ENCODE measurements around the gene SGPL1.

DNA sequence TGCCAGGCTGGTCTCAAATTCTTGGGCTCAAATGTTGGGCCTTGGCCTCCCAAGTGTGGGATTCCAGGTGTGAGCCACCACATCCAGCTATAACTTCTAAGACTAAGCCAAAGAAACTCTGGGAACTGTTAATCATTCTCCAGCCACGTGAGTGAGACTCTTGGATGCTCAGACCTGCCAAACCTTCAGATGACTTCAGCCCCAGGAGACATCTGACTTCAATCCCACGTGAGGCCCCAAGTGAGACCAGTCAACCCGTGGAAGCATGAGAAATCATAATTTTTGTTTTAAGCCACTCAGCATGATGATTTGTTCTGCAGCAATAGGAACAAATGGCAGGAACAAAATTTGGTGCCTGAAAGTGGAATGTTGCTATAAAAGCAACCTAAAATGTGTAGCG is 76.9 kb downstream of the SGPL1 start:
- TF ChIP-seq POLR2AphosphoS5 (IDR thresholded peaks at IDR 0.05; ENCODE audit: low read depth, low read length) (no peak), POLR2A (IDR thresholded peaks at IDR 0.05; ENCODE audit: low read depth, low read length) (no peak), SPI1 (IDR thresholded peaks at IDR 0.05; ENCODE audit: low read depth, low read length) (no peak), TAF1 (IDR thresholded peaks at IDR 0.05; ENCODE audit: low read depth, low read length) (no peak), POU2F2 (IDR thresholded peaks at IDR 0.05; ENCODE audit: low read depth, low read length) (no peak)

Measured in GM12891 (cell line).